ENCODE measurements around the gene PTPN1. TPM values are rescaled to one million over a fixed set of nuclear protein-coding genes. Genes with fewer than 3 reads are reported as not detected.

Gene PTPN1
- total RNA-seq, 4 donors from 2014 or later, result 19.9 to 31.4 (median 23.2) TPM

- TF ChIP-seq, protein P1, sequence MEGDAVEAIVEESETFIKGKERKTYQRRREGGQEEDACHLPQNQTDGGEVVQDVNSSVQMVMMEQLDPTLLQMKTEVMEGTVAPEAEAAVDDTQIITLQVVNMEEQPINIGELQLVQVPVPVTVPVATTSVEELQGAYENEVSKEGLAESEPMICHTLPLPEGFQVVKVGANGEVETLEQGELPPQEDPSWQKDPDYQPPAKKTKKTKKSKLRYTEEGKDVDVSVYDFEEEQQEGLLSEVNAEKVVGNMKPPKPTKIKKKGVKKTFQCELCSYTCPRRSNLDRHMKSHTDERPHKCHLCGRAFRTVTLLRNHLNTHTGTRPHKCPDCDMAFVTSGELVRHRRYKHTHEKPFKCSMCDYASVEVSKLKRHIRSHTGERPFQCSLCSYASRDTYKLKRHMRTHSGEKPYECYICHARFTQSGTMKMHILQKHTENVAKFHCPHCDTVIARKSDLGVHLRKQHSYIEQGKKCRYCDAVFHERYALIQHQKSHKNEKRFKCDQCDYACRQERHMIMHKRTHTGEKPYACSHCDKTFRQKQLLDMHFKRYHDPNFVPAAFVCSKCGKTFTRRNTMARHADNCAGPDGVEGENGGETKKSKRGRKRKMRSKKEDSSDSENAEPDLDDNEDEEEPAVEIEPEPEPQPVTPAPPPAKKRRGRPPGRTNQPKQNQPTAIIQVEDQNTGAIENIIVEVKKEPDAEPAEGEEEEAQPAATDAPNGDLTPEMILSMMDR (IDR thresholded peaks at IDR 0.05; ENCODE audit: low read depth), result no peak
Measured at GRCh38 chr20:50577175-50578018, 67.2 kb downstream of the PTPN1 start.

DNA sequence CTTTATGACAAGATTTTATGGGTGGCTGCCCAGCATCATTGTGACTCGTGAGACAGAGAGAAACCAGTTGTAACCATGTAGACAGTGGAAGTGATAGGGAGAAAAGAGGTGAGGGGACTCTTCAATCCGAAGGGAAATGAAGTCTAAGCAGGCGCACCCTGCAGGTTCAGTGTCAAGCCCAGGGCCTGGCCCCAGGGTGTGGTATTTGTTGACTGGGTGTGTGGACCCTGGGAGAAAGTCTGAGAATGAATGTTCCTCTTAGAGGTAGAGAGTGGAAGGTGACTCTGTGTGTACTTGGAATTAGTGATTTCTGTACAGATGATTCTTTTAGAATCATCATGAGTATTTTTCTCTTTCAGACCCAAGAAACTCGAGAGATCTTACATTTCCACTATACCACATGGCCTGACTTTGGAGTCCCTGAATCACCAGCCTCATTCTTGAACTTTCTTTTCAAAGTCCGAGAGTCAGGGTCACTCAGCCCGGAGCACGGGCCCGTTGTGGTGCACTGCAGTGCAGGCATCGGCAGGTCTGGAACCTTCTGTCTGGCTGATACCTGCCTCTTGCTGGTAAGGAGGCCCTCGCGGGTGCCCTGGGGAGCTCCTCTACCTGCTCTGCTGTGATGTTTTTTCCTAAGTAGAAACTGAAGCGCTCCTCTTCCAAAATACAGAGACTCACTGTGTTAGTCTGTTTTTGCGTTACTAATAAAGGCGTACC is 68.0 kb downstream of the PTPN1 start:
- TF ChIP-seq, protein P1 (IDR thresholded peaks at IDR 0.05; ENCODE audit: low read depth), result no peak

DNA sequence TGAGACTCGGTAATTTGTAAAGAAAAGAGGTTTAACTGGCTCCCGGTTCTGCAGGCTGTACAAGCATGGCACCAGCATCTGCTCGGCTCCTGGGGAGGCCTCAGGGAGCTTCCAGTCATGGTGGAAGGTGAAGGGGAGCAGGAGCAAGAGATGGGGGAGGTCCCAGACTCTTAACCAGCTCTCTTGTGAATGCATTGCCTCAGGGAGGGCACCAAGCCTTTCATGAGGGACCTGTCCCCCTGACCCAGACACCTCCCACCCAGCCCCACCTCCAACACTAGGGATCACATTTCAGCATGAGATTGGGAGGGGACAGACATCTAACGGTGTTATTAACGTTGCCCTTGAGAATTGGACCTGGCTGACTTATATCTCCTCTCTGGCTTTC is 68.6 kb downstream of the PTPN1 start:
- TF ChIP-seq, protein P1 (IDR thresholded peaks at IDR 0.05; ENCODE audit: low read depth), result no peak

DNA sequence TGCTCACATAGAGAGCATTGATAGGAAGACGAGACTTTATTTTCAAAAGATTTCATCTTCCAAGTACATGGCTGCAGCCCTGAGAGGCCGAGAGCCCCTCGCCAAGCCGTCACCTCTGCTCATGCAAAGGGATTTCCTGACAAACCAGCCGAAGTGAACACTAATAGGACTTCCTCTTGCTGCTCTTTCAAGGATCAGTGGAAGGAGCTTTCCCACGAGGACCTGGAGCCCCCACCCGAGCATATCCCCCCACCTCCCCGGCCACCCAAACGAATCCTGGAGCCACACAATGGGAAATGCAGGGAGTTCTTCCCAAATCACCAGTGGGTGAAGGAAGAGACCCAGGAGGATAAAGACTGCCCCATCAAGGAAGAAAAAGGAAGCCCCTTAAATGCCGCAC is 69.3 kb downstream of the PTPN1 start:
- TF ChIP-seq, protein P1 (IDR thresholded peaks at IDR 0.05; ENCODE audit: low read depth), result no peak

DNA sequence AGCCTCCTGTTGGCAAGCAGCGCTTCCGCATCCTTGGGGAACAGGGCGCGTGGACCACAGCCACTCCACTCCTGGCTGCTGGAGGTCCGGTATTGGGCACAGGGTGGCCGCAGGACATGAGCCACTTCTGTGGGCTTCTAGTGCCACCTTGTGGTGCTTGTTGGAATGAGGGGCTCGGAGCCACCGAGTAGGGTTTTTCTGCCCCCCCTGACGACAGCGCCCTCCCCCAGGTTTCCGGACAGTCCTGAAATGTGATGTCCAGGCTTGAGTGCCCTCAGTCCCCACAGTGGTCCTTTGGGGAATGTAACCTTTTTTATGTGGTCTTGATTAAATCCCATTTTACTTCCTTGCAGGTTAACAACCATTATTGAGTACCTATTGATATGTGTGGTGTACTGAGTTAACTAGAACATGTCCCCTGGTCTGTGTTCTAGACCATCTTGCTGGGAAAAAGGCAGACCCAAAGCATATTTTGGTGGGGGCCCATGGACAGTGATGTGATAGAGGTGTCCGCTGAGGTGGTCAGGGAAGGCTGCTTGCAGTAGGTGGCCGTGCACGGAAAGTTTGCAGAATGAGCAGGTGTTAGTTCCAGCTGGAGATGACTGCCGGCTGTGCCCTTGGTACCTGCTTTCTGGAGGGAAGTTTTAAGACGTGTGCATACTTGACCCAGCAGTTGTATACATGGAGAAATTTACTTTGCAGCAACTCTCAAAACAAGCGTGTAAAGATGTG is 70.0 kb downstream of the PTPN1 start:
- TF ChIP-seq, protein P1 (IDR thresholded peaks at IDR 0.05; ENCODE audit: low read depth), result no peak

DNA sequence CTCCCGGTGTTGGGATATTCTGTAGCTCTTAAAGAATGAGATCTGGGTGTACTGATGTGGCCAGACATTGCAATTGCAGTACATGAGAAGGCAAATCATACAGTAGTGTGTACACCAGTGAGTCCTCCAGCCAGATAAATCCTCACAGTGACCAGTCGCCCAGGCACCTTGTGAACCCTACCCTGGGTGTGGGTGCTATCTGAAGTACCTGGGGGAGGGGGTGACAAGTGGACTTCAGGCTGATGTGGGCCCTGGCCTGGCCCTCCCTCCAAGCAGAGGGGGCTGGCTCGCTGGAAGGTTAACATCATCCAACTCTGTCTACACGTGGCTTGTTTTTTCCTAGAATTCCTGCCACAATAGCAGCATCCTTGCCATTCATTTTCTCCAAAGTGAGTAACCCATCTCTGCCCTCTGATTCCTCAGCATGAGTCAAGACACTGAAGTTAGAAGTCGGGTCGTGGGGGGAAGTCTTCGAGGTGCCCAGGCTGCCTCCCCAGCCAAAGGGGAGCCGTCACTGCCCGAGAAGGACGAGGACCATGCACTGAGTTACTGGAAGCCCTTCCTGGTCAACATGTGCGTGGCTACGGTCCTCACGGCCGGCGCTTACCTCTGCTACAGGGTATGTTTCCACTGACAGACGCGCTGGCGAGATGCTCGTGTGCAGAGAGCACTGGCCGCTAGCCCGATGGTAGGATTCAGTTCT is 70.8 kb downstream of the PTPN1 start:
- TF ChIP-seq, protein P1 (IDR thresholded peaks at IDR 0.05; ENCODE audit: low read depth), result no peak
